ENCODE results near the gene STRN.

DNA sequence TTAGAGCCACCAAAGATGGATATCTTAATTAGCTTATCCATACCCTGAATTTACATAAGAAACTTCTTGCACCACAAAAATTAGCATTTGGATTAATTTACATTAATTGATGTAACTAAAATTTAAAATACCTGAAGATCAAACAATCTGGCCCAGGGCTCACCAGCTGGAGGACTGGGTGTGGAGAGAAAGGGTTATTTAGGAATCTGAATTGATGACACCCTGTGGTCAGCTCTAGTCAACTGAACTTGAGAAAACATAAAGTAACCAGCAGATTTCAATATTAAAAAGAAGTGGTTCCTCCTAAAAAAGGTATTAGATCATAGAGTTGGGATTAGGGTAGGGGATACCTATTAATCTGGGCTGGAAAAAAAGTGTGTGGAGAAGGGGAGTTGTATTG lies 122.5 kb downstream of the STRN start:
- TF ChIP-seq, protein P1, sequence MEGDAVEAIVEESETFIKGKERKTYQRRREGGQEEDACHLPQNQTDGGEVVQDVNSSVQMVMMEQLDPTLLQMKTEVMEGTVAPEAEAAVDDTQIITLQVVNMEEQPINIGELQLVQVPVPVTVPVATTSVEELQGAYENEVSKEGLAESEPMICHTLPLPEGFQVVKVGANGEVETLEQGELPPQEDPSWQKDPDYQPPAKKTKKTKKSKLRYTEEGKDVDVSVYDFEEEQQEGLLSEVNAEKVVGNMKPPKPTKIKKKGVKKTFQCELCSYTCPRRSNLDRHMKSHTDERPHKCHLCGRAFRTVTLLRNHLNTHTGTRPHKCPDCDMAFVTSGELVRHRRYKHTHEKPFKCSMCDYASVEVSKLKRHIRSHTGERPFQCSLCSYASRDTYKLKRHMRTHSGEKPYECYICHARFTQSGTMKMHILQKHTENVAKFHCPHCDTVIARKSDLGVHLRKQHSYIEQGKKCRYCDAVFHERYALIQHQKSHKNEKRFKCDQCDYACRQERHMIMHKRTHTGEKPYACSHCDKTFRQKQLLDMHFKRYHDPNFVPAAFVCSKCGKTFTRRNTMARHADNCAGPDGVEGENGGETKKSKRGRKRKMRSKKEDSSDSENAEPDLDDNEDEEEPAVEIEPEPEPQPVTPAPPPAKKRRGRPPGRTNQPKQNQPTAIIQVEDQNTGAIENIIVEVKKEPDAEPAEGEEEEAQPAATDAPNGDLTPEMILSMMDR (IDR thresholded peaks at IDR 0.05; ENCODE audit: insufficient read depth, low read length), result no peak
- TF ChIP-seq, protein P2, sequence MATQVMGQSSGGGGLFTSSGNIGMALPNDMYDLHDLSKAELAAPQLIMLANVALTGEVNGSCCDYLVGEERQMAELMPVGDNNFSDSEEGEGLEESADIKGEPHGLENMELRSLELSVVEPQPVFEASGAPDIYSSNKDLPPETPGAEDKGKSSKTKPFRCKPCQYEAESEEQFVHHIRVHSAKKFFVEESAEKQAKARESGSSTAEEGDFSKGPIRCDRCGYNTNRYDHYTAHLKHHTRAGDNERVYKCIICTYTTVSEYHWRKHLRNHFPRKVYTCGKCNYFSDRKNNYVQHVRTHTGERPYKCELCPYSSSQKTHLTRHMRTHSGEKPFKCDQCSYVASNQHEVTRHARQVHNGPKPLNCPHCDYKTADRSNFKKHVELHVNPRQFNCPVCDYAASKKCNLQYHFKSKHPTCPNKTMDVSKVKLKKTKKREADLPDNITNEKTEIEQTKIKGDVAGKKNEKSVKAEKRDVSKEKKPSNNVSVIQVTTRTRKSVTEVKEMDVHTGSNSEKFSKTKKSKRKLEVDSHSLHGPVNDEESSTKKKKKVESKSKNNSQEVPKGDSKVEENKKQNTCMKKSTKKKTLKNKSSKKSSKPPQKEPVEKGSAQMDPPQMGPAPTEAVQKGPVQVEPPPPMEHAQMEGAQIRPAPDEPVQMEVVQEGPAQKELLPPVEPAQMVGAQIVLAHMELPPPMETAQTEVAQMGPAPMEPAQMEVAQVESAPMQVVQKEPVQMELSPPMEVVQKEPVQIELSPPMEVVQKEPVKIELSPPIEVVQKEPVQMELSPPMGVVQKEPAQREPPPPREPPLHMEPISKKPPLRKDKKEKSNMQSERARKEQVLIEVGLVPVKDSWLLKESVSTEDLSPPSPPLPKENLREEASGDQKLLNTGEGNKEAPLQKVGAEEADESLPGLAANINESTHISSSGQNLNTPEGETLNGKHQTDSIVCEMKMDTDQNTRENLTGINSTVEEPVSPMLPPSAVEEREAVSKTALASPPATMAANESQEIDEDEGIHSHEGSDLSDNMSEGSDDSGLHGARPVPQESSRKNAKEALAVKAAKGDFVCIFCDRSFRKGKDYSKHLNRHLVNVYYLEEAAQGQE (IDR thresholded peaks at IDR 0.05; ENCODE audit: insufficient replicate concordance, low read depth), result no peak
- TF ChIP-seq GABPA (IDR thresholded peaks at IDR 0.05; ENCODE audit: low read depth) (no peak), POLR2AphosphoS5 (IDR thresholded peaks at IDR 0.05; ENCODE audit: low read depth) (no peak), SPI1 (IDR thresholded peaks at IDR 0.05; ENCODE audit: borderline replicate concordance, low read depth) (no peak)

Data from HL-60 (cell line).